ENCODE measurements around the gene TGFBRAP1. TPM values are rescaled to one million over a fixed set of nuclear protein-coding genes. Genes with fewer than 3 reads are reported as not detected.
"Not testable (repeated sequence)": the region's sequence is repeated elsewhere in the genome, so short reads cannot be mapped to it uniquely, and the experiment has no call there.

Gene TGFBRAP1
- total and polyA plus RNA-seq, 4 donors = 1.8 to 10.4 (median 6.8) TPM

DNA sequence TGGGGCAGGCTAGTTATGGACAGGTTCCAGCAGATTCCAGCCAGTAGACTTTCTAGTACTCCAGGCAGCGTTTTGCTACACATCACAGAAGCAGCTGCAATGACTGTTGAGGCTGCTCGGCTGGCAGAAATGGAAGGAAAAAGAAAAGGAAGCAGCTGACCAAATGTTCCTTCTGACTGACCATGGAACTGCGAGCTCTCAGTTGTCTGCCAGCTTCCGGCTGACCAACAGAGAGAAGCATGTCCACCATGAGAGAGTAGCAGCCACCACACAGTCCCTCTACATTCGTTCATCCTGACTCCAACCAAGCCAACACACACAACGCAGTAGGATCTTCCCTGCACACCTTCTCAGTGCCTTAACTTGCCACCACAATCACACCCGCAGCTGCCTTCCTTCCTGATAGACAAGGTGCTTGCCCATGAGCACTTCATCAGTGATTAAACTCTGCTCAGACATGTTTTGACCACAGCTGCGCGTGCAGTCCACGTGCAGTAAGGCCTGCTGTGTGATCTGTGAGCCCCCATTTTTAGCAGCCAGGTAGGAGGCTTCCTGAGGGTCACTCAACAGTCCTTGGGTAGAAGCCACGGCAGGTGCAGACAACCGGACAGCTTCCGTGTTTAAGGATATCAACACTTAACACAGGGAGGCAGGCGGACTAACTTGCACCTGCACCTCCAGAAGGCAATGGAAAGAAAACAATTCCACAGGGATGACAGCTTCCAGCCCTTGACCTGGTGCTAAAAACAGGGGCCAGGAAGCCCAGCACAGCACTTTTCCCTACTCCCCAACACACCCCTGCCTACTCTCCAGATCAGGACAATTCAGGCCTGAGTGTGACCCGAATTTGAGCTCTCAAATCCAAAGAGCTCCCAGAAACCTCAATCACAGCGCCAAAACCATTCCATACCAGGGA lies 996 bp downstream of the TGFBRAP1 start:
- H3K27me3 ChIP-seq (ENCODE audit: control insufficient read depth in 4 of 4, insufficient read depth in 4 of 4, low read length in 3 of 4) = no peaks in the 10 kb centered on the region
- H3K9ac ChIP-seq (ENCODE audit: low read depth in 1 of 2, low read length in 2 of 2) = peak overlapping the region; percentile 61 to 62
- no peak for DNase-seq (ENCODE audit: low spot score)
- no peak for TF ChIP-seq RAD21 (IDR thresholded peaks at IDR 0.05)
- no peak for TF ChIP-seq TAF1 (conservative IDR thresholded peaks at IDR 0.05)
- no peak for TF ChIP-seq JUND (IDR thresholded peaks at IDR 0.05)
- TF ChIP-seq, protein P1, sequence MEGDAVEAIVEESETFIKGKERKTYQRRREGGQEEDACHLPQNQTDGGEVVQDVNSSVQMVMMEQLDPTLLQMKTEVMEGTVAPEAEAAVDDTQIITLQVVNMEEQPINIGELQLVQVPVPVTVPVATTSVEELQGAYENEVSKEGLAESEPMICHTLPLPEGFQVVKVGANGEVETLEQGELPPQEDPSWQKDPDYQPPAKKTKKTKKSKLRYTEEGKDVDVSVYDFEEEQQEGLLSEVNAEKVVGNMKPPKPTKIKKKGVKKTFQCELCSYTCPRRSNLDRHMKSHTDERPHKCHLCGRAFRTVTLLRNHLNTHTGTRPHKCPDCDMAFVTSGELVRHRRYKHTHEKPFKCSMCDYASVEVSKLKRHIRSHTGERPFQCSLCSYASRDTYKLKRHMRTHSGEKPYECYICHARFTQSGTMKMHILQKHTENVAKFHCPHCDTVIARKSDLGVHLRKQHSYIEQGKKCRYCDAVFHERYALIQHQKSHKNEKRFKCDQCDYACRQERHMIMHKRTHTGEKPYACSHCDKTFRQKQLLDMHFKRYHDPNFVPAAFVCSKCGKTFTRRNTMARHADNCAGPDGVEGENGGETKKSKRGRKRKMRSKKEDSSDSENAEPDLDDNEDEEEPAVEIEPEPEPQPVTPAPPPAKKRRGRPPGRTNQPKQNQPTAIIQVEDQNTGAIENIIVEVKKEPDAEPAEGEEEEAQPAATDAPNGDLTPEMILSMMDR (IDR thresholded peaks at IDR 0.05; ENCODE audit: low read depth, low read length, missing input control) = no peak
- no peak for TF ChIP-seq FOXA2 (IDR thresholded peaks at IDR 0.05)
- TF ChIP-seq, protein P2, sequence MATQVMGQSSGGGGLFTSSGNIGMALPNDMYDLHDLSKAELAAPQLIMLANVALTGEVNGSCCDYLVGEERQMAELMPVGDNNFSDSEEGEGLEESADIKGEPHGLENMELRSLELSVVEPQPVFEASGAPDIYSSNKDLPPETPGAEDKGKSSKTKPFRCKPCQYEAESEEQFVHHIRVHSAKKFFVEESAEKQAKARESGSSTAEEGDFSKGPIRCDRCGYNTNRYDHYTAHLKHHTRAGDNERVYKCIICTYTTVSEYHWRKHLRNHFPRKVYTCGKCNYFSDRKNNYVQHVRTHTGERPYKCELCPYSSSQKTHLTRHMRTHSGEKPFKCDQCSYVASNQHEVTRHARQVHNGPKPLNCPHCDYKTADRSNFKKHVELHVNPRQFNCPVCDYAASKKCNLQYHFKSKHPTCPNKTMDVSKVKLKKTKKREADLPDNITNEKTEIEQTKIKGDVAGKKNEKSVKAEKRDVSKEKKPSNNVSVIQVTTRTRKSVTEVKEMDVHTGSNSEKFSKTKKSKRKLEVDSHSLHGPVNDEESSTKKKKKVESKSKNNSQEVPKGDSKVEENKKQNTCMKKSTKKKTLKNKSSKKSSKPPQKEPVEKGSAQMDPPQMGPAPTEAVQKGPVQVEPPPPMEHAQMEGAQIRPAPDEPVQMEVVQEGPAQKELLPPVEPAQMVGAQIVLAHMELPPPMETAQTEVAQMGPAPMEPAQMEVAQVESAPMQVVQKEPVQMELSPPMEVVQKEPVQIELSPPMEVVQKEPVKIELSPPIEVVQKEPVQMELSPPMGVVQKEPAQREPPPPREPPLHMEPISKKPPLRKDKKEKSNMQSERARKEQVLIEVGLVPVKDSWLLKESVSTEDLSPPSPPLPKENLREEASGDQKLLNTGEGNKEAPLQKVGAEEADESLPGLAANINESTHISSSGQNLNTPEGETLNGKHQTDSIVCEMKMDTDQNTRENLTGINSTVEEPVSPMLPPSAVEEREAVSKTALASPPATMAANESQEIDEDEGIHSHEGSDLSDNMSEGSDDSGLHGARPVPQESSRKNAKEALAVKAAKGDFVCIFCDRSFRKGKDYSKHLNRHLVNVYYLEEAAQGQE (IDR thresholded peaks at IDR 0.05) = no peak
- WGBS = 40% methylated on average over 16 of the region's 16 CpGs
- H3K27ac ChIP-seq (ENCODE audit: low read depth in 1 of 2, low read length in 2 of 2) = peak overlapping the region; percentile 62 to 63
- peaks cover 7 to 26% (median 15%) of the 10 kb centered on the region in 4 donors for H3K4me1 ChIP-seq (ENCODE audit: control insufficient read depth in 4 of 4, insufficient read depth in 4 of 4, low read length in 3 of 4)
- H3K4me3 ChIP-seq (ENCODE audit: low read depth in 1 of 3, low read length in 3 of 3) = peak overlapping the region; percentile 80 to 93 (median 88)
- no peaks in the 10 kb centered on the region for H3K36me3 ChIP-seq (ENCODE audit: control insufficient read depth in 4 of 4, insufficient read depth in 3 of 4, low read depth in 1 of 4, low read length in 3 of 4)
- no peaks in the 10 kb centered on the region for H3K9me3 ChIP-seq (ENCODE audit: control insufficient read depth in 4 of 4, low read length in 3 of 4)

DNA sequence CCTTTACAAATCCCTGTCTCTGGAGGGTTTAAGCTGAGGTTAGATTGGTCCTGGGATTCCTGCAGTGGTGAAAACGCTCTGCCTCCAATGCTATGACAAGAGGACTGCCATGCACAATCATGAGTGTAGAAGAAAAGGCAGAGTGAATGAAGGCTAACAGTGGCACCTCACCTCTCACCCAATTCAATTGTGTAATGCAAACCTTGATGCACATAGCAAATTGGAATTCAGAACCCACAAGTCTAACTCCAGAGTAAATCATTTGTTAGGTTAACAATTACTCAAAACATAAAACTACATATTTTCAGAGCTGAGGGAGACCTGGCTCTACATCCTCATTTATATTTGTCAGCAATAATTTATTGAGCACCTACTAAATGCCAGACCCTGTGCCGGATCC lies 1.8 kb downstream of the TGFBRAP1 start:
- TF ChIP-seq, protein P3, sequence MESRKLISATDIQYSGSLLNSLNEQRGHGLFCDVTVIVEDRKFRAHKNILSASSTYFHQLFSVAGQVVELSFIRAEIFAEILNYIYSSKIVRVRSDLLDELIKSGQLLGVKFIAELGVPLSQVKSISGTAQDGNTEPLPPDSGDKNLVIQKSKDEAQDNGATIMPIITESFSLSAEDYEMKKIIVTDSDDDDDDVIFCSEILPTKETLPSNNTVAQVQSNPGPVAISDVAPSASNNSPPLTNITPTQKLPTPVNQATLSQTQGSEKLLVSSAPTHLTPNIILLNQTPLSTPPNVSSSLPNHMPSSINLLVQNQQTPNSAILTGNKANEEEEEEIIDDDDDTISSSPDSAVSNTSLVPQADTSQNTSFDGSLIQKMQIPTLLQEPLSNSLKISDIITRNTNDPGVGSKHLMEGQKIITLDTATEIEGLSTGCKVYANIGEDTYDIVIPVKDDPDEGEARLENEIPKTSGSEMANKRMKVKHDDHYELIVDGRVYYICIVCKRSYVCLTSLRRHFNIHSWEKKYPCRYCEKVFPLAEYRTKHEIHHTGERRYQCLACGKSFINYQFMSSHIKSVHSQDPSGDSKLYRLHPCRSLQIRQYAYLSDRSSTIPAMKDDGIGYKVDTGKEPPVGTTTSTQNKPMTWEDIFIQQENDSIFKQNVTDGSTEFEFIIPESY (IDR thresholded peaks at IDR 0.05) = no peak
- TF ChIP-seq HNF4G (IDR thresholded peaks at IDR 0.05) (no peak), NR2F2 (IDR thresholded peaks at IDR 0.05) (no peak), TAF1 (conservative IDR thresholded peaks at IDR 0.05) (no peak)
- TF ChIP-seq, protein P4, sequence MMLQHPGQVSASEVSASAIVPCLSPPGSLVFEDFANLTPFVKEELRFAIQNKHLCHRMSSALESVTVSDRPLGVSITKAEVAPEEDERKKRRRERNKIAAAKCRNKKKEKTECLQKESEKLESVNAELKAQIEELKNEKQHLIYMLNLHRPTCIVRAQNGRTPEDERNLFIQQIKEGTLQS (IDR thresholded peaks at IDR 0.05) = no peak
- TF ChIP-seq, protein P5, sequence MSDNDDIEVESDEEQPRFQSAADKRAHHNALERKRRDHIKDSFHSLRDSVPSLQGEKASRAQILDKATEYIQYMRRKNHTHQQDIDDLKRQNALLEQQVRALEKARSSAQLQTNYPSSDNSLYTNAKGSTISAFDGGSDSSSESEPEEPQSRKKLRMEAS (IDR thresholded peaks at IDR 0.05) = no peak
- no peak for DNase-seq (ENCODE audit: low spot score)
- H3K27me3 ChIP-seq (ENCODE audit: control insufficient read depth in 4 of 4, insufficient read depth in 4 of 4, low read length in 3 of 4) = no peaks in the 10 kb centered on the region
- no peak overlapping the region for H3K27ac ChIP-seq (ENCODE audit: low read depth in 1 of 2, low read length in 2 of 2)
- no peak overlapping the region for H3K9ac ChIP-seq (ENCODE audit: low read depth in 1 of 2, low read length in 2 of 2)
- no peak overlapping the region for H3K4me3 ChIP-seq (ENCODE audit: low read depth in 1 of 3, low read length in 3 of 3)
- H3K36me3 ChIP-seq (ENCODE audit: control insufficient read depth in 4 of 4, insufficient read depth in 3 of 4, low read depth in 1 of 4, low read length in 3 of 4) = no peaks in the 10 kb centered on the region
- H3K4me1 ChIP-seq (ENCODE audit: control insufficient read depth in 4 of 4, insufficient read depth in 4 of 4, low read length in 3 of 4) = peaks cover 7 to 26% (median 15%) of the 10 kb centered on the region in 4 donors
- WGBS = 89% methylated on average over 2 of the region's 2 CpGs
- no peaks in the 10 kb centered on the region for H3K9me3 ChIP-seq (ENCODE audit: control insufficient read depth in 4 of 4, low read length in 3 of 4)

DNA sequence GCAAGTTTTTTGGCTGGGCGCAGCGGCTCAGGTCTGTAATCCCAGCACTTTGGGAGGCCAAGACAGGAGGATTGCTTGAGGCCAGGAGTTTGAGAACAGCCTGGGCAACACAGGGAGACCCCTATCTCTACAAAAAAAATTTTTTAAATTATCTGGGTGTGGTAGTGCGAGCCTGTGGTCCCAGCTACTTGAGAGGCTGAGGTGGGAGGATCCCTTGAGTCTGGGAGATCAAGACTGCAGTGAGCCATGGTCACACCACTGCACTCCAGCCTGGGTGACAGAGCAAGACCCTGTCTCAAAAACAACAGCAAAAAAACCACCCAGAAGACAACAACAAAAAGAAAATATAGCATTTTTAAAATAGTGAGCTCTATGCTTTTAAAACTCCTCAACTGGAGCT lies 2.3 kb downstream of the TGFBRAP1 start:
- H3K9ac ChIP-seq (ENCODE audit: low read depth in 1 of 2, low read length in 2 of 2); H3K9me3 ChIP-seq (ENCODE audit: control insufficient read depth in 4 of 4, low read length in 3 of 4); DNase-seq (ENCODE audit: low spot score); H3K27me3 ChIP-seq (ENCODE audit: control insufficient read depth in 4 of 4, insufficient read depth in 4 of 4, low read length in 3 of 4); H3K4me3 ChIP-seq (ENCODE audit: low read depth in 1 of 3, low read length in 3 of 3); H3K36me3 ChIP-seq (ENCODE audit: control insufficient read depth in 4 of 4, insufficient read depth in 3 of 4, low read depth in 1 of 4, low read length in 3 of 4); H3K27ac ChIP-seq (ENCODE audit: low read depth in 1 of 2, low read length in 2 of 2): not testable (repeated sequence)
- 96% methylated on average over 3 of the region's 3 CpGs for WGBS
- peaks cover 7 to 26% (median 15%) of the 10 kb centered on the region in 4 donors for H3K4me1 ChIP-seq (ENCODE audit: control insufficient read depth in 4 of 4, insufficient read depth in 4 of 4, low read length in 3 of 4)

All from liver (tissue), 9 donors.